ENCODE measurements around the gene CCDC88C.

The CCDC88C gene

DNA sequence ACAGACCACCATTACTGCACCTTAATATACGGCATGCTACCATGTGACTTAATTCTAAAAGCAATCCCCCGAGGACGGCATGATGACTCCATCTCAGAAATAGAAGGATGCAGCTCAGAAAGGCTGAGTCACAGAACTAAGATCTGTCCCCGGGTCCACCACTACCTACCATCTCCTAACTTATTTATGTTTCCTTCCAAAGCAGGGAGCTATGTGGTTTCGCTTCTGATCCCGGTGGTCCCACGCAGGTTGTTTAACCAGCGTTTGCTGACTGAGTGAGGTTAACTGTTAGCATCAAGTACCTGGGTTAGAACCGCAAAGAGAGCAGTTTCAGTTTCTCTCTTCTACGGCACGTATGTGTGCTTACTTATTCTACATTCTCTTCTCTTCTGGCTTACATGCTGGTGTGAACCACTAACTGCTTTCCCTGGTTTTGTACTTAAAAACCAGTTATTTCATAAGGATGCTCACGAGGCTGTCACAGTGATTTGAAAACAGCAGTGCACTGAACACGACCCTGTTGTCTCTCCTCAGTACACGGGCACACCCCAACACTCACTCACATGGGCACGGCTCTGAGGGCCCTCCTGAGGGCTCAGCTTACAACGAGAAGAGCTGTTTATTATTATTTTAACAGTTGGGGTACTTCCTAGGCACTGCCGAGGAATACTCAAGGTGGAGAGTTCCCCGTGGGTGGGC lies 66.7 kb downstream of the CCDC88C start:
- no peaks in the 10 kb centered on the region for H3K79me1 ChIP-seq (replicated peaks; ENCODE audit: low read length, poor library complexity, severe bottlenecking)
- H2BK120ac ChIP-seq (ENCODE audit: low read depth, low read length), result no peak overlapping the region
- H3K4me2 ChIP-seq (ENCODE audit: low read length, poor library complexity, severe bottlenecking), result no peak overlapping the region
- no peak overlapping the region for H2AFZ ChIP-seq (ENCODE audit: low read depth, low read length)
- no peak overlapping the region for H2BK12ac ChIP-seq (ENCODE audit: low read length in 2 of 2)
- no peaks in the 10 kb centered on the region for H3K9me3 ChIP-seq (ENCODE audit: control insufficient read depth, low read length)
- H3K9ac ChIP-seq (ENCODE audit: low read length), result no peak overlapping the region
- no peak for DNase-seq
- no peak overlapping the region for H4K91ac ChIP-seq (ENCODE audit: low read length)
- H3K36me3 ChIP-seq (ENCODE audit: control insufficient read depth in 1 of 2, insufficient read depth in 2 of 2, low read depth in 1 of 2, low read length in 2 of 2), result no peaks in the 10 kb centered on the region
- no peak overlapping the region for H2BK5ac ChIP-seq (ENCODE audit: low read depth, low read length, poor library complexity, severe bottlenecking)
- no peak overlapping the region for H2BK15ac ChIP-seq (ENCODE audit: low read depth, poor library complexity, severe bottlenecking)
- no peak overlapping the region for H3K4me3 ChIP-seq (ENCODE audit: insufficient read depth in 1 of 2, low read depth in 1 of 2, low read length in 2 of 2)
- H3K14ac ChIP-seq (ENCODE audit: low read length in 2 of 2), result no peak overlapping the region
- peaks cover 0 to 64% of the 10 kb centered on the region in 2 experiments for H3K27me3 ChIP-seq (ENCODE audit: control insufficient read depth in 1 of 2, insufficient read depth in 1 of 2, low read length in 2 of 2)
- H3K18ac ChIP-seq (ENCODE audit: low read depth in 1 of 2, low read length in 2 of 2), result no peak overlapping the region
- no peak overlapping the region for H2AK5ac ChIP-seq (ENCODE audit: low read length, severe bottlenecking)
- no peak overlapping the region for H3K4ac ChIP-seq (ENCODE audit: low read depth in 1 of 2, low read length in 2 of 2)
- 84% methylated on average over 16 of the region's 18 CpGs for WGBS
- no peak overlapping the region for H3K23ac ChIP-seq (ENCODE audit: low read length in 2 of 2)
- peaks cover 11% of the 10 kb centered on the region for H3K4me1 ChIP-seq (ENCODE audit: control insufficient read depth, insufficient read depth, low read depth, low read length)
- H3K27ac ChIP-seq (ENCODE audit: low read length, poor library complexity, severe bottlenecking), result no peak overlapping the region
- no peak overlapping the region for H4K8ac ChIP-seq (ENCODE audit: low read length)

DNA sequence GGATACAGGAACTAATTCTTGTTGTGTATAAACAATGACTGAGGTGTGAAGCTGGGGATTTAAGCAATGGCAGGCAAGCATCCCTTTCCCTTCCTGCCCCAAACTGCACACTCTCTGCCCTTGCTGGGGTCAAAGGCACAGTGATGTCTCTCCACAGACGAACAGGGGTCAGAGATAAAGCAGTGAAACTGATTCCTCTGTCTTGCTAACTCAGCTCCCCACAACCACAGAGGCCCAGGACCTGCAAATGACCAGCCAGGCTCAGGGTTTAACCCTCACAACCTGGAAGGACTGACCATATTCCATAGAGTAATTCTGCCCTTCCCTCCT lies 67.2 kb downstream of the CCDC88C start:
- Histone ChIP-seq H3K27me3 (ENCODE audit: control insufficient read depth in 1 of 2, insufficient read depth in 1 of 2, low read length in 2 of 2) (peaks cover 0 to 64% of the 10 kb centered on the region in 2 experiments), H3K36me3 (ENCODE audit: control insufficient read depth in 1 of 2, insufficient read depth in 2 of 2, low read depth in 1 of 2, low read length in 2 of 2) (no peaks in the 10 kb centered on the region), H3K79me1 (replicated peaks; ENCODE audit: low read length, poor library complexity, severe bottlenecking) (no peaks in the 10 kb centered on the region), H3K14ac (ENCODE audit: low read length in 2 of 2) (no peak overlapping the region), H2AFZ (ENCODE audit: low read depth, low read length) (no peak overlapping the region), H3K4me3 (ENCODE audit: insufficient read depth in 1 of 2, low read depth in 1 of 2, low read length in 2 of 2) (no peak overlapping the region), H2BK5ac (ENCODE audit: low read depth, low read length, poor library complexity, severe bottlenecking) (no peak overlapping the region), H2AK5ac (ENCODE audit: low read length, severe bottlenecking) (no peak overlapping the region), H3K18ac (ENCODE audit: low read depth in 1 of 2, low read length in 2 of 2) (no peak overlapping the region), H3K23ac (ENCODE audit: low read length in 2 of 2) (no peak overlapping the region), H2BK12ac (ENCODE audit: low read length in 2 of 2) (no peak overlapping the region), H3K9me3 (ENCODE audit: control insufficient read depth, low read length) (no peaks in the 10 kb centered on the region), H3K4ac (ENCODE audit: low read depth in 1 of 2, low read length in 2 of 2) (no peak overlapping the region), H3K4me1 (ENCODE audit: control insufficient read depth, insufficient read depth, low read depth, low read length) (peaks cover 11% of the 10 kb centered on the region), H4K91ac (ENCODE audit: low read length) (no peak overlapping the region), H3K9ac (ENCODE audit: low read length) (no peak overlapping the region), H3K27ac (ENCODE audit: low read length, poor library complexity, severe bottlenecking) (no peak overlapping the region), H2BK15ac (ENCODE audit: low read depth, poor library complexity, severe bottlenecking) (no peak overlapping the region), H3K4me2 (ENCODE audit: low read length, poor library complexity, severe bottlenecking) (no peak overlapping the region), H4K8ac (ENCODE audit: low read length) (no peak overlapping the region), H2BK120ac (ENCODE audit: low read depth, low read length) (no peak overlapping the region)
- whole genome bisulfite sequencing, result 69% methylated on average over 1 of the region's 1 CpG
- no peak for DNase-seq

DNA sequence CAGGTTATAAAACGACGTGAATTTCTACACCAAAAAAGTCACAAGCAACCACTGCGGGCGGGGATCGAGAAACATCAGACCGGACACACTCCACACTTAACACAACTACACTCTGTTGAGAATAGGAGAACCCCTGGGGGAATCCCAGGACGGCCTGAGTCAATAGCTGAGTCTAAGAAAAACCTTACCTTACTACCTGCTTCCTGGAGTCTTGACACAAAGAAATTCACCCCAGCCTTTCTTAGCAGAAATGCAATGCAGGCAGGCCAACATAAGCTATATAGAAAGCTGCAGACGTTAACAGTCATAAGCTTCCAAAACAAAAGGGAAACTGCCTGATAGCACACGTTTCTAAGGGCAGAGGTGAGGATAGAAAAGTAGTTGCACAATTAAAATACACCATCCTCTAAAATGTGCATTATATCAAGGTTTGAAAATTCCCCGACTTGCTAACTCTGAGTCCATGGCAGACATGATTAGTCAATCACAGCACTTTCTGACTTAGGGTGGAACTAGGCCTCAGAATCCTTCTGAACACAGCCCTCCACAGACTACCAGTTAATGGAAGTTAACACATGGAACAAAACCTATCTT lies 68.0 kb downstream of the CCDC88C start:
- H2AK5ac ChIP-seq (ENCODE audit: low read length, severe bottlenecking), result no peak overlapping the region
- no peak overlapping the region for H3K23ac ChIP-seq (ENCODE audit: low read length in 2 of 2)
- no peak overlapping the region for H2BK12ac ChIP-seq (ENCODE audit: low read length in 2 of 2)
- H3K9ac ChIP-seq (ENCODE audit: low read length), result no peak overlapping the region
- peaks cover 11% of the 10 kb centered on the region for H3K4me1 ChIP-seq (ENCODE audit: control insufficient read depth, insufficient read depth, low read depth, low read length)
- H3K79me1 ChIP-seq (replicated peaks; ENCODE audit: low read length, poor library complexity, severe bottlenecking), result no peaks in the 10 kb centered on the region
- no peak overlapping the region for H2BK120ac ChIP-seq (ENCODE audit: low read depth, low read length)
- H2BK5ac ChIP-seq (ENCODE audit: low read depth, low read length, poor library complexity, severe bottlenecking), result no peak overlapping the region
- H3K4me2 ChIP-seq (ENCODE audit: low read length, poor library complexity, severe bottlenecking), result no peak overlapping the region
- H3K27me3 ChIP-seq (ENCODE audit: control insufficient read depth in 1 of 2, insufficient read depth in 1 of 2, low read length in 2 of 2), result peaks cover 0 to 58% of the 10 kb centered on the region in 2 experiments
- H3K4me3 ChIP-seq (ENCODE audit: insufficient read depth in 1 of 2, low read depth in 1 of 2, low read length in 2 of 2), result no peak overlapping the region
- no peak overlapping the region for H3K27ac ChIP-seq (ENCODE audit: low read length, poor library complexity, severe bottlenecking)
- H3K36me3 ChIP-seq (ENCODE audit: control insufficient read depth in 1 of 2, insufficient read depth in 2 of 2, low read depth in 1 of 2, low read length in 2 of 2), result no peaks in the 10 kb centered on the region
- H3K18ac ChIP-seq (ENCODE audit: low read depth in 1 of 2, low read length in 2 of 2), result no peak overlapping the region
- no peaks in the 10 kb centered on the region for H3K9me3 ChIP-seq (ENCODE audit: control insufficient read depth, low read length)
- no peak overlapping the region for H2AFZ ChIP-seq (ENCODE audit: low read depth, low read length)
- H4K8ac ChIP-seq (ENCODE audit: low read length), result no peak overlapping the region
- H3K14ac ChIP-seq (ENCODE audit: low read length in 2 of 2), result no peak overlapping the region
- no peak overlapping the region for H4K91ac ChIP-seq (ENCODE audit: low read length)
- DNase-seq, result no peak
- no peak overlapping the region for H3K4ac ChIP-seq (ENCODE audit: low read depth in 1 of 2, low read length in 2 of 2)
- no peak overlapping the region for H2BK15ac ChIP-seq (ENCODE audit: low read depth, poor library complexity, severe bottlenecking)
- 91% methylated on average over 10 of the region's 10 CpGs for WGBS

DNA sequence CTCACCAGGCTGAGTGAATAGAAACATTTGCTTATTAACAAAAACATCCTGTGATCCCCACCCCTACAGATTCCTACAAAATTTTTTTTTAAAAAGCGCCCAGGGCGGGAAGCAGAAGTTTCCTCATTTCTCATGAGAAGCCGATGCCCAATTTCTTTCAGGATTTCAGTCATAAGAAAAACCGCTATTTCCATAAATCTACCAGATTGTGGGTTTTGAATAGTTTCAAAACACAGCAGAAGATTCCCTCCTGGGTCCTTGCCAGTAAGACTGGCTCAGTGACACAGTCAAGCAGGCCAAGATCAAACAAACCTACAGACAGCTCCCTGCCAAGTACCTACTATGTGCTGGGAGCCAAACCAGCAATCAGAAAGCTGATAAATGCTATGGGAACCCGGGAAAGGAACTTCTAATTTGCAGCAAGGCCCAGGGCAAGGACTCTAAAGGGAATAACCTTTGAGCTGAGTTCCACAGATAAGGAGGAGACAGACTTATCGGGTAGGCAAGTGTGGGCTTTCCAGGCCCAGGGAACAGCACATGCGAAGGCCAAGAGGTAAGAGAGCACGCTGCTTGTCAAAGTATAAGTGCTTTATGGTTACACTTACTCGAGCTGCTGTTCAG lies 68.7 kb downstream of the CCDC88C start:
- no peak for DNase-seq
- no peak overlapping the region for H4K91ac ChIP-seq (ENCODE audit: low read length)
- no peak overlapping the region for H2BK12ac ChIP-seq (ENCODE audit: low read length in 2 of 2)
- peaks cover 11% of the 10 kb centered on the region for H3K4me1 ChIP-seq (ENCODE audit: control insufficient read depth, insufficient read depth, low read depth, low read length)
- no peak overlapping the region for H3K9ac ChIP-seq (ENCODE audit: low read length)
- H3K9me3 ChIP-seq (ENCODE audit: control insufficient read depth, low read length), result no peaks in the 10 kb centered on the region
- H2AFZ ChIP-seq (ENCODE audit: low read depth, low read length), result no peak overlapping the region
- no peaks in the 10 kb centered on the region for H3K36me3 ChIP-seq (ENCODE audit: control insufficient read depth in 1 of 2, insufficient read depth in 2 of 2, low read depth in 1 of 2, low read length in 2 of 2)
- H2AK5ac ChIP-seq (ENCODE audit: low read length, severe bottlenecking), result no peak overlapping the region
- H3K4me2 ChIP-seq (ENCODE audit: low read length, poor library complexity, severe bottlenecking), result no peak overlapping the region
- H2BK5ac ChIP-seq (ENCODE audit: low read depth, low read length, poor library complexity, severe bottlenecking), result no peak overlapping the region
- no peak overlapping the region for H2BK15ac ChIP-seq (ENCODE audit: low read depth, poor library complexity, severe bottlenecking)
- no peaks in the 10 kb centered on the region for H3K79me1 ChIP-seq (replicated peaks; ENCODE audit: low read length, poor library complexity, severe bottlenecking)
- H4K8ac ChIP-seq (ENCODE audit: low read length), result no peak overlapping the region
- no peak overlapping the region for H3K23ac ChIP-seq (ENCODE audit: low read length in 2 of 2)
- H3K14ac ChIP-seq (ENCODE audit: low read length in 2 of 2), result no peak overlapping the region
- 85% methylated on average over 9 of the region's 9 CpGs for WGBS
- no peak overlapping the region for H3K4me3 ChIP-seq (ENCODE audit: insufficient read depth in 1 of 2, low read depth in 1 of 2, low read length in 2 of 2)
- no peak overlapping the region for H3K27ac ChIP-seq (ENCODE audit: low read length, poor library complexity, severe bottlenecking)
- H3K18ac ChIP-seq (ENCODE audit: low read depth in 1 of 2, low read length in 2 of 2), result no peak overlapping the region
- H3K27me3 ChIP-seq (ENCODE audit: control insufficient read depth in 1 of 2, insufficient read depth in 1 of 2, low read length in 2 of 2), result peaks cover 0 to 51% of the 10 kb centered on the region in 2 experiments
- H2BK120ac ChIP-seq (ENCODE audit: low read depth, low read length), result no peak overlapping the region
- no peak overlapping the region for H3K4ac ChIP-seq (ENCODE audit: low read depth in 1 of 2, low read length in 2 of 2)

All from mesenchymal stem cell (in vitro differentiated cells and primary cell).